ENCODE data around the gene SCMH1. TPM values are rescaled to one million over a fixed set of nuclear protein-coding genes. Genes with fewer than 3 reads are reported as not detected.

Gene SCMH1
- total RNA-seq, 1 experiment from 2014 or later = 28.0 TPM

- TF ChIP-seq MAX (IDR thresholded peaks at IDR 0.05) = no peak
Measured at GRCh38 chr1:41018018-41018410, 224.1 kb downstream of the SCMH1 start (continued).

GRCh38 chr1:41017141-41018017 is 224.7 kb downstream of the SCMH1 start:
- no peaks in the 10 kb centered on the region for H3K9me3 ChIP-seq (ENCODE audit: control insufficient read depth in 1 of 2, insufficient read depth in 1 of 2, low read depth in 1 of 2, low read length in 2 of 2)
- H3K79me2 ChIP-seq (ENCODE audit: insufficient read depth, low read length) = peaks cover 3% of the 10 kb centered on the region; the same call in 1 of the 2 replicates
- no peak overlapping the region for H3K4me2 ChIP-seq (ENCODE audit: low read length)
- ChIA-PET RAD21 (ENCODE audit: low non-redundant PET in 1 of 2, low total read pairs in 2 of 2, uncharacterized antibody in 2 of 2, unreplicated experiment in 2 of 2) (no interaction called here), POLR2A (no interaction called here), CTCF (no interaction called here)
- no peak overlapping the region for H3K9ac ChIP-seq (ENCODE audit: low read length)
- H3K27me3 ChIP-seq (ENCODE audit: insufficient read depth, low read length) = no peaks in the 10 kb centered on the region
- peaks cover 15 to 34% of the 10 kb centered on the region in 2 experiments; a peak in 3 of 4 replicates for H3K36me3 ChIP-seq (ENCODE audit: control insufficient read depth in 1 of 2, insufficient read depth in 2 of 2, low read length in 2 of 2)
- no peaks in the 10 kb centered on the region for H4K20me1 ChIP-seq (ENCODE audit: insufficient read depth)
- TF ChIP-seq MAX (IDR thresholded peaks at IDR 0.05) (no peak), CTCF (IDR thresholded peaks at IDR 0.05 in 2 of 3, conservative IDR thresholded peaks at IDR 0.05 in 1 of 3; ENCODE audit: borderline replicate concordance in 1 of 3, insufficient read depth in 1 of 3, low read depth in 2 of 3, low read length in 2 of 3) (no peak), POLR2A (IDR thresholded peaks at IDR 0.05; ENCODE audit: borderline replicate concordance, extremely low read depth, insufficient read depth, insufficient read length) (no peak), ELF1 (IDR thresholded peaks at IDR 0.05; ENCODE audit: borderline replicate concordance, low read depth) (no peak)
- TF ChIP-seq, protein P1, sequence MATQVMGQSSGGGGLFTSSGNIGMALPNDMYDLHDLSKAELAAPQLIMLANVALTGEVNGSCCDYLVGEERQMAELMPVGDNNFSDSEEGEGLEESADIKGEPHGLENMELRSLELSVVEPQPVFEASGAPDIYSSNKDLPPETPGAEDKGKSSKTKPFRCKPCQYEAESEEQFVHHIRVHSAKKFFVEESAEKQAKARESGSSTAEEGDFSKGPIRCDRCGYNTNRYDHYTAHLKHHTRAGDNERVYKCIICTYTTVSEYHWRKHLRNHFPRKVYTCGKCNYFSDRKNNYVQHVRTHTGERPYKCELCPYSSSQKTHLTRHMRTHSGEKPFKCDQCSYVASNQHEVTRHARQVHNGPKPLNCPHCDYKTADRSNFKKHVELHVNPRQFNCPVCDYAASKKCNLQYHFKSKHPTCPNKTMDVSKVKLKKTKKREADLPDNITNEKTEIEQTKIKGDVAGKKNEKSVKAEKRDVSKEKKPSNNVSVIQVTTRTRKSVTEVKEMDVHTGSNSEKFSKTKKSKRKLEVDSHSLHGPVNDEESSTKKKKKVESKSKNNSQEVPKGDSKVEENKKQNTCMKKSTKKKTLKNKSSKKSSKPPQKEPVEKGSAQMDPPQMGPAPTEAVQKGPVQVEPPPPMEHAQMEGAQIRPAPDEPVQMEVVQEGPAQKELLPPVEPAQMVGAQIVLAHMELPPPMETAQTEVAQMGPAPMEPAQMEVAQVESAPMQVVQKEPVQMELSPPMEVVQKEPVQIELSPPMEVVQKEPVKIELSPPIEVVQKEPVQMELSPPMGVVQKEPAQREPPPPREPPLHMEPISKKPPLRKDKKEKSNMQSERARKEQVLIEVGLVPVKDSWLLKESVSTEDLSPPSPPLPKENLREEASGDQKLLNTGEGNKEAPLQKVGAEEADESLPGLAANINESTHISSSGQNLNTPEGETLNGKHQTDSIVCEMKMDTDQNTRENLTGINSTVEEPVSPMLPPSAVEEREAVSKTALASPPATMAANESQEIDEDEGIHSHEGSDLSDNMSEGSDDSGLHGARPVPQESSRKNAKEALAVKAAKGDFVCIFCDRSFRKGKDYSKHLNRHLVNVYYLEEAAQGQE (IDR thresholded peaks at IDR 0.05; ENCODE audit: low read depth) = no peak
- no peak overlapping the region for H3K4me3 ChIP-seq (replicated peaks in 1 of 2; ENCODE audit: low read depth in 1 of 2, low read length in 2 of 2)
- no peak for DNase-seq (ENCODE audit: low read depth, low spot score)
- H2AFZ ChIP-seq (ENCODE audit: low read depth, low read length, poor library complexity, severe bottlenecking) = no peak overlapping the region
- no peaks in the 10 kb centered on the region for H3K9me2 ChIP-seq (ENCODE audit: insufficient read depth)
- no peak overlapping the region for H3K27ac ChIP-seq (ENCODE audit: low read depth, low read length)
- no TSS peak for BruUV-seq (replicated peaks)
- no peak for ATAC-seq
- intact Hi-C loops (cut with micrococcal nuclease) = no loop called here
- no peaks in the 10 kb centered on the region for H3K4me1 ChIP-seq (ENCODE audit: control insufficient read depth in 1 of 2, insufficient read depth in 2 of 2, low read length in 2 of 2)
